Measurements from ENCODE around the gene HES7. TPM values are rescaled to one million over a fixed set of nuclear protein-coding genes. Genes with fewer than 3 reads are reported as not detected.

The HES7 gene
- total RNA-seq, 1 experiment from 2014 or later: 0.33 TPM

- H3K27ac Mint-ChIP-seq: peak overlapping the region in 1 of 3 experiments; percentile 62; a peak in 1 of 7 replicates
- peaks cover 5 to 20% of the 10 kb centered on the region in 2 experiments for H3K4me1 Mint-ChIP-seq
- no peak overlapping the region for H4K91ac ChIP-seq (ENCODE audit: insufficient read length, low read depth, low read length)
- no peak overlapping the region for H3K27ac ChIP-seq (ENCODE audit: insufficient read length, low read depth, low read length)
- H4K5ac ChIP-seq (ENCODE audit: insufficient read length, low read depth, low read length): no peak overlapping the region
- no peak overlapping the region for H3K4ac ChIP-seq (ENCODE audit: low read depth, low read length)
- no peaks in the 10 kb centered on the region for H3K79me2 ChIP-seq (ENCODE audit: insufficient read depth, low read length)
- H3K23ac ChIP-seq (ENCODE audit: insufficient read length, low read depth, low read length): no peak overlapping the region
- DNase-seq: peak; percentile 85
- no peaks in the 10 kb centered on the region for H3K9me3 Mint-ChIP-seq
- no peaks in the 10 kb centered on the region for H4K20me1 ChIP-seq (ENCODE audit: control insufficient read depth, insufficient read depth, insufficient read length)
- no peak overlapping the region for H3K14ac ChIP-seq (ENCODE audit: insufficient read depth, low read length)
- WGBS (ENCODE audit: extremely low coverage, insufficient read length, low lambda C conversion rate): no CpG with 5 or more reads among the region's 12 CpGs
- no peaks in the 10 kb centered on the region for H3K36me3 Mint-ChIP-seq (ENCODE audit: insufficient read depth in 1 of 3, low read depth in 3 of 3)
- no peak overlapping the region for H2BK15ac ChIP-seq (ENCODE audit: low read depth, low read length)
- H2BK5ac ChIP-seq (ENCODE audit: insufficient read length, low read length): no peak overlapping the region
- no peak overlapping the region for H4K8ac ChIP-seq (replicated peaks; ENCODE audit: insufficient read length, low read depth, low read length)
- H2AK5ac ChIP-seq (ENCODE audit: insufficient read length, low read length): no peak overlapping the region
- no peaks in the 10 kb centered on the region for H3K79me1 ChIP-seq (ENCODE audit: insufficient read depth, low read depth, low read length, poor library complexity, severe bottlenecking)
- H3T11ph ChIP-seq (ENCODE audit: low read length): no peak overlapping the region
- peak overlapping the region; percentile 6 for H3K18ac ChIP-seq (ENCODE audit: insufficient read length, low read depth, low read length)
- no peak overlapping the region for H3K56ac ChIP-seq (ENCODE audit: insufficient read length, low read depth, low read length)
- H3K4me2 ChIP-seq (ENCODE audit: insufficient read depth, insufficient read length, low read length): no peak overlapping the region
- H2BK20ac ChIP-seq (ENCODE audit: low read depth, low read length, poor library complexity, severe bottlenecking): no peak overlapping the region
- no peaks in the 10 kb centered on the region for H3K9me3 ChIP-seq (ENCODE audit: control insufficient read depth, low read depth, low read length)
- H2BK12ac ChIP-seq (ENCODE audit: insufficient read length, low read depth, low read length): no peak overlapping the region
- no peaks in the 10 kb centered on the region; the same call in 1 of the 2 replicates for H3K27me3 ChIP-seq (ENCODE audit: insufficient read depth, low read length)
- H3K4me1 ChIP-seq (ENCODE audit: insufficient read depth, low read length): no peaks in the 10 kb centered on the region
- H3K27me3 Mint-ChIP-seq (ENCODE audit: low read depth): peaks cover 28% of the 10 kb centered on the region
- H3K23me2 ChIP-seq (ENCODE audit: insufficient read length, low read depth, low read length, poor library complexity, severe bottlenecking): peaks cover 5% of the 10 kb centered on the region
- H2AFZ ChIP-seq (ENCODE audit: low read length): no peak overlapping the region
- no peak overlapping the region for H3K9ac ChIP-seq (ENCODE audit: extremely low read depth, insufficient read length, low read length)
- H3K4me3 Mint-ChIP-seq: no peak overlapping the region; a peak in 3 of 5 replicates
- H2BK120ac ChIP-seq (ENCODE audit: low read depth, low read length, poor library complexity, severe bottlenecking): no peak overlapping the region
- TF ChIP-seq, protein P1, sequence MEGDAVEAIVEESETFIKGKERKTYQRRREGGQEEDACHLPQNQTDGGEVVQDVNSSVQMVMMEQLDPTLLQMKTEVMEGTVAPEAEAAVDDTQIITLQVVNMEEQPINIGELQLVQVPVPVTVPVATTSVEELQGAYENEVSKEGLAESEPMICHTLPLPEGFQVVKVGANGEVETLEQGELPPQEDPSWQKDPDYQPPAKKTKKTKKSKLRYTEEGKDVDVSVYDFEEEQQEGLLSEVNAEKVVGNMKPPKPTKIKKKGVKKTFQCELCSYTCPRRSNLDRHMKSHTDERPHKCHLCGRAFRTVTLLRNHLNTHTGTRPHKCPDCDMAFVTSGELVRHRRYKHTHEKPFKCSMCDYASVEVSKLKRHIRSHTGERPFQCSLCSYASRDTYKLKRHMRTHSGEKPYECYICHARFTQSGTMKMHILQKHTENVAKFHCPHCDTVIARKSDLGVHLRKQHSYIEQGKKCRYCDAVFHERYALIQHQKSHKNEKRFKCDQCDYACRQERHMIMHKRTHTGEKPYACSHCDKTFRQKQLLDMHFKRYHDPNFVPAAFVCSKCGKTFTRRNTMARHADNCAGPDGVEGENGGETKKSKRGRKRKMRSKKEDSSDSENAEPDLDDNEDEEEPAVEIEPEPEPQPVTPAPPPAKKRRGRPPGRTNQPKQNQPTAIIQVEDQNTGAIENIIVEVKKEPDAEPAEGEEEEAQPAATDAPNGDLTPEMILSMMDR (conservative IDR thresholded peaks at IDR 0.05): no peak
Measured at GRCh38 chr17:8133399-8133798, 9.5 kb upstream of the HES7 start.

Data from H9 (cell line).